HEK293 (cell line): ENCODE data around the gene PCCA.

Experiments
- CTCF ChIA-PET: fragments of 350-600 bp; formaldehyde crosslinking; extraction: SDS; loops from one replicate; lab custom pipeline; 2021; ENCODE audit warnings: antibody characterized with exemption; lab: Yijun Ruan, JAX
- POLR2A ChIA-PET: fragments of 300-600 bp; formaldehyde crosslinking; extraction: SDS; loops from one replicate; lab custom pipeline; 2020; ENCODE audit warnings: antibody characterized with exemption, inconsistent platforms; lab: Yijun Ruan, JAX
- H3K27ac ChIP-seq: fragments of 200-500 bp; sonication (Bioruptor generic); 2 replicates; pipeline ENCODE4 v1.5.1; 2014; ENCODE audit warnings: low read depth, low read length, control low read depth, inconsistent platforms; ENCODE audit errors: extremely low read depth
- H3K36me3 ChIP-seq, 2 experiments: fragments of 200-500 bp in 1 of 2; sonication (Bioruptor generic) in 1 of 2; 1 replicate in 1 of 2; 2 replicates in 1 of 2; pipeline ENCODE4 v1.5.1; 2014 to 2017; ENCODE audit warnings: inconsistent platforms in 2 of 2, low read length in 2 of 2; ENCODE audit not compliant: control insufficient read depth in 2 of 2, insufficient read depth in 1 of 2
- H3K4me1 ChIP-seq: fragments of 200-500 bp; sonication (Bioruptor generic); 2 replicates; pipeline ENCODE4 v1.5.1; 2014; ENCODE audit warnings: mild to moderate bottlenecking, low read length, inconsistent platforms; ENCODE audit not compliant: control insufficient read depth, insufficient read depth
- H3K4me3 ChIP-seq: 2 replicates; pipeline ENCODE4 v1.5.1; 2011; ENCODE audit warnings: low read depth, mild to moderate bottlenecking, control low read depth, low read length, moderate library complexity
- H3K9me3 ChIP-seq: fragments of 200-500 bp; sonication (Bioruptor generic); 2 replicates; pipeline ENCODE4 v1.5.1; 2014; ENCODE audit warnings: low read depth, low read length, inconsistent platforms; ENCODE audit not compliant: control insufficient read depth, insufficient read depth
- FEZF1 ChIP-seq: fragments of 450-650 bp; formaldehyde crosslinking; IDR thresholded peaks from 2 replicates; pipeline ENCODE4 v1.5.1; 2016; ENCODE audit warnings: missing biosample characterization, missing genetic modification characterization
- GLI4 ChIP-seq: fragments of 450-650 bp; formaldehyde crosslinking; IDR thresholded peaks from 2 replicates; pipeline ENCODE4 v1.5.1; 2016; ENCODE audit warnings: missing biosample characterization, missing genetic modification characterization
- MYNN ChIP-seq: fragments of 450-650 bp; formaldehyde crosslinking; IDR thresholded peaks from 2 replicates; pipeline ENCODE4 v1.5.1; 2016; ENCODE audit warnings: missing biosample characterization, missing genetic modification characterization, borderline replicate concordance
- MZF1 ChIP-seq: fragments of 450-650 bp; formaldehyde crosslinking; IDR thresholded peaks from 2 replicates; pipeline ENCODE4 v1.5.1; 2017; ENCODE audit warnings: missing biosample characterization, missing genetic modification characterization, borderline replicate concordance
- PRDM10 ChIP-seq: fragments of 450-650 bp; formaldehyde crosslinking; IDR thresholded peaks from 2 replicates; pipeline ENCODE4 v1.5.1; 2016; ENCODE audit warnings: missing biosample characterization, missing genetic modification characterization
- PRDM6 ChIP-seq: fragments of 450-650 bp; formaldehyde crosslinking; IDR thresholded peaks from 2 replicates; pipeline ENCODE4 v1.5.1; 2017; ENCODE audit warnings: missing biosample characterization, missing genetic modification characterization
- SP2 ChIP-seq: fragments of 450-650 bp; formaldehyde crosslinking; IDR thresholded peaks from 2 replicates; pipeline ENCODE4 v1.5.1; 2016; ENCODE audit warnings: missing biosample characterization, missing genetic modification characterization
- SP7 ChIP-seq: fragments of 450-650 bp; formaldehyde crosslinking; IDR thresholded peaks from 2 replicates; pipeline ENCODE4 v1.5.1; 2016; ENCODE audit warnings: missing biosample characterization, missing genetic modification characterization
- YY2 ChIP-seq: fragments of 450-650 bp; formaldehyde crosslinking; IDR thresholded peaks from 2 replicates; pipeline ENCODE4 v1.5.1; 2016; ENCODE audit warnings: missing biosample characterization, missing genetic modification characterization
- ZBTB6 ChIP-seq: fragments of 450-650 bp; formaldehyde crosslinking; IDR thresholded peaks from 2 replicates; pipeline ENCODE4 v1.5.1; 2017; ENCODE audit warnings: missing biosample characterization, missing genetic modification characterization
- ZNF16 ChIP-seq: fragments of 450-650 bp; formaldehyde crosslinking; IDR thresholded peaks from 2 replicates; pipeline ENCODE4 v1.5.1; 2016; ENCODE audit warnings: low read depth, missing biosample characterization, missing genetic modification characterization
- ZNF175 ChIP-seq: fragments of 450-650 bp; formaldehyde crosslinking; IDR thresholded peaks from 2 replicates; pipeline ENCODE4 v1.5.1; 2016; ENCODE audit warnings: missing biosample characterization, missing genetic modification characterization
- ZNF19 ChIP-seq: fragments of 450-650 bp; formaldehyde crosslinking; IDR thresholded peaks from 2 replicates; pipeline ENCODE4; 2016; ENCODE audit warnings: missing biosample characterization, missing genetic modification characterization, low read depth
- ZNF24 ChIP-seq: fragments of 450-650 bp; formaldehyde crosslinking; IDR thresholded peaks from 2 replicates; pipeline ENCODE4 v1.5.1; 2016; ENCODE audit warnings: missing biosample characterization, missing genetic modification characterization
- ZNF324 ChIP-seq: fragments of 450-650 bp; formaldehyde crosslinking; IDR thresholded peaks from 2 replicates; pipeline ENCODE4 v1.5.1; 2016; ENCODE audit warnings: missing biosample characterization, missing genetic modification characterization
- ZNF660 ChIP-seq: fragments of 450-650 bp; IDR thresholded peaks from 2 replicates; pipeline ENCODE4 v1.5.1; 2018; ENCODE audit warnings: missing biosample characterization, mild to moderate bottlenecking, missing genetic modification characterization
- ZNF707 ChIP-seq: fragments of 450-650 bp; formaldehyde crosslinking; IDR thresholded peaks from 2 replicates; pipeline ENCODE4 v1.5.1; 2016; ENCODE audit warnings: missing biosample characterization, missing genetic modification characterization
- ZNF768 ChIP-seq: fragments of 450-650 bp; formaldehyde crosslinking; IDR thresholded peaks from 2 replicates; pipeline ENCODE4 v1.5.1; 2018; ENCODE audit warnings: missing biosample characterization, mild to moderate bottlenecking, missing genetic modification characterization
- ZNF843 ChIP-seq: fragments of 450-650 bp; formaldehyde crosslinking; IDR thresholded peaks from 2 replicates; pipeline ENCODE4 v1.5.1; 2016; ENCODE audit warnings: missing biosample characterization, missing genetic modification characterization
- ZSCAN30 ChIP-seq: fragments of 450-650 bp; IDR thresholded peaks from 2 replicates; pipeline ENCODE4 v1.5.1; 2018; ENCODE audit warnings: missing biosample characterization, mild to moderate bottlenecking, missing genetic modification characterization, moderate library complexity
- TF ChIP-seq, protein P1 (sequence below): fragments of 450-650 bp; formaldehyde crosslinking; IDR thresholded peaks from 2 replicates; pipeline ENCODE4 v1.5.1; 2016; ENCODE audit warnings: missing biosample characterization, missing genetic modification characterization
- TF ChIP-seq, protein P2 (sequence below): fragments of 450-650 bp; formaldehyde crosslinking; IDR thresholded peaks from 2 replicates; pipeline ENCODE4 v1.5.1; 2016; ENCODE audit warnings: missing biosample characterization, missing genetic modification characterization
- TF ChIP-seq, protein P3 (sequence below): fragments of 450-650 bp; formaldehyde crosslinking; IDR thresholded peaks from 2 replicates; pipeline ENCODE4 v1.5.1; 2016; ENCODE audit warnings: missing biosample characterization, missing genetic modification characterization
- TF ChIP-seq, protein P4 (sequence below): fragments of 450-650 bp; formaldehyde crosslinking; IDR thresholded peaks from 2 replicates; pipeline ENCODE4; 2016; ENCODE audit warnings: missing biosample characterization, missing genetic modification characterization

The PCCA gene

GRCh38 chr13:100493418-100493817, 404.5 kb downstream of the PCCA start (continued):
- TF ChIP-seq ZBTB6 = no peak
- TF ChIP-seq, protein P1, sequence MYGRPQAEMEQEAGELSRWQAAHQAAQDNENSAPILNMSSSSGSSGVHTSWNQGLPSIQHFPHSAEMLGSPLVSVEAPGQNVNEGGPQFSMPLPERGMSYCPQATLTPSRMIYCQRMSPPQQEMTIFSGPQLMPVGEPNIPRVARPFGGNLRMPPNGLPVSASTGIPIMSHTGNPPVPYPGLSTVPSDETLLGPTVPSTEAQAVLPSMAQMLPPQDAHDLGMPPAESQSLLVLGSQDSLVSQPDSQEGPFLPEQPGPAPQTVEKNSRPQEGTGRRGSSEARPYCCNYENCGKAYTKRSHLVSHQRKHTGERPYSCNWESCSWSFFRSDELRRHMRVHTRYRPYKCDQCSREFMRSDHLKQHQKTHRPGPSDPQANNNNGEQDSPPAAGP = no peak

DNA sequence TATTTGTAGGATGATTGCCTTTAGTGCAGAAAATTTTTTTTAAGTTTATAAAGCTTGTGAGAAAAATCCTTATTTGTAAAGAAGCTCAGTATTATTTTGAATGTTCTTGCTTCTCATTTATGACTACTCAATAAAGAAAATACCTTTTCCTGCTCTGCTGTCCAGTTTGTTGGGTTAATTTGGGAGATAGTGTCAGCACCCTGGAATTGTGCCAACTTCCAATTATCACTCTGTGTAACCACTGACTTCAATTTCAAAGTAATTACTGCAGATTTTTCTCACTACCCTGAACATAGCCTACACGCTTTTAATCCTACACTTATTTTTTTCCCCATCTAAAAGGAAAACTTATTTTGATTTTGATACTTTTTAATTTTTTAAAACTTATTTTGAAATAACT, 406.6 kb downstream of the PCCA start:
- Histone ChIP-seq H3K27ac (no peak overlapping the region), H3K36me3 (no peaks in the 10 kb centered on the region), H3K4me1 (peaks cover 6% of the 10 kb centered on the region; the same call in 1 of the 2 replicates), H3K9me3 (no peaks in the 10 kb centered on the region), H3K4me3 (no peak overlapping the region)
- ChIA-PET CTCF (no interaction called here), POLR2A (no interaction called here)
- no peak for TF ChIP-seq ZSCAN30
- TF ChIP-seq ZNF768 (tag by site-specific recombination) = no peak
- no peak for TF ChIP-seq ZNF19 (tag by site-specific recombination)
- TF ChIP-seq PRDM6 = peak; percentile 76
- TF ChIP-seq ZNF843 (tag by site-specific recombination) = no peak
- no peak for TF ChIP-seq ZNF24 (tag by site-specific recombination)
- TF ChIP-seq PRDM10 (tag by site-specific recombination) = no peak
- TF ChIP-seq ZNF175 (tag by site-specific recombination) = no peak
- no peak for TF ChIP-seq MYNN (tag by site-specific recombination)
- no peak for TF ChIP-seq ZNF324
- TF ChIP-seq ZNF707 = no peak
- peak; percentile 62; the same call in 1 of the 2 replicates for TF ChIP-seq FEZF1 (tag by site-specific recombination)
- TF ChIP-seq SP7 (tag by site-specific recombination) = no peak; the same call in 1 of the 2 replicates
- TF ChIP-seq SP2 = no peak
- TF ChIP-seq, protein P2, sequence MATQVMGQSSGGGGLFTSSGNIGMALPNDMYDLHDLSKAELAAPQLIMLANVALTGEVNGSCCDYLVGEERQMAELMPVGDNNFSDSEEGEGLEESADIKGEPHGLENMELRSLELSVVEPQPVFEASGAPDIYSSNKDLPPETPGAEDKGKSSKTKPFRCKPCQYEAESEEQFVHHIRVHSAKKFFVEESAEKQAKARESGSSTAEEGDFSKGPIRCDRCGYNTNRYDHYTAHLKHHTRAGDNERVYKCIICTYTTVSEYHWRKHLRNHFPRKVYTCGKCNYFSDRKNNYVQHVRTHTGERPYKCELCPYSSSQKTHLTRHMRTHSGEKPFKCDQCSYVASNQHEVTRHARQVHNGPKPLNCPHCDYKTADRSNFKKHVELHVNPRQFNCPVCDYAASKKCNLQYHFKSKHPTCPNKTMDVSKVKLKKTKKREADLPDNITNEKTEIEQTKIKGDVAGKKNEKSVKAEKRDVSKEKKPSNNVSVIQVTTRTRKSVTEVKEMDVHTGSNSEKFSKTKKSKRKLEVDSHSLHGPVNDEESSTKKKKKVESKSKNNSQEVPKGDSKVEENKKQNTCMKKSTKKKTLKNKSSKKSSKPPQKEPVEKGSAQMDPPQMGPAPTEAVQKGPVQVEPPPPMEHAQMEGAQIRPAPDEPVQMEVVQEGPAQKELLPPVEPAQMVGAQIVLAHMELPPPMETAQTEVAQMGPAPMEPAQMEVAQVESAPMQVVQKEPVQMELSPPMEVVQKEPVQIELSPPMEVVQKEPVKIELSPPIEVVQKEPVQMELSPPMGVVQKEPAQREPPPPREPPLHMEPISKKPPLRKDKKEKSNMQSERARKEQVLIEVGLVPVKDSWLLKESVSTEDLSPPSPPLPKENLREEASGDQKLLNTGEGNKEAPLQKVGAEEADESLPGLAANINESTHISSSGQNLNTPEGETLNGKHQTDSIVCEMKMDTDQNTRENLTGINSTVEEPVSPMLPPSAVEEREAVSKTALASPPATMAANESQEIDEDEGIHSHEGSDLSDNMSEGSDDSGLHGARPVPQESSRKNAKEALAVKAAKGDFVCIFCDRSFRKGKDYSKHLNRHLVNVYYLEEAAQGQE = no peak
- TF ChIP-seq YY2 (tag by site-specific recombination) = no peak
- TF ChIP-seq, protein P3, sequence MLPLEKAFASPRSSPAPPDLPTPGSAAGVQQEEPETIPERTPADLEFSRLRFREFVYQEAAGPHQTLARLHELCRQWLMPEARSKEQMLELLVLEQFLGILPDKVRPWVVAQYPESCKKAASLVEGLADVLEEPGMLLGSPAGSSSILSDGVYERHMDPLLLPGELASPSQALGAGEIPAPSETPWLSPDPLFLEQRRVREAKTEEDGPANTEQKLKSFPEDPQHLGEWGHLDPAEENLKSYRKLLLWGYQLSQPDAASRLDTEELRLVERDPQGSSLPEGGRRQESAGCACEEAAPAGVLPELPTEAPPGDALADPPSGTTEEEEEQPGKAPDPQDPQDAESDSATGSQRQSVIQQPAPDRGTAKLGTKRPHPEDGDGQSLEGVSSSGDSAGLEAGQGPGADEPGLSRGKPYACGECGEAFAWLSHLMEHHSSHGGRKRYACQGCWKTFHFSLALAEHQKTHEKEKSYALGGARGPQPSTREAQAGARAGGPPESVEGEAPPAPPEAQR (tag by site-specific recombination) = no peak
- 0 out of 2 replicates have a peak, but pooled peaks have one; percentile 20 for TF ChIP-seq ZNF660 (tag by site-specific recombination)
- no peak for TF ChIP-seq ZNF16 (tag by site-specific recombination)
- TF ChIP-seq GLI4 (tag by site-specific recombination) = no peak
- no peak for TF ChIP-seq MZF1
- TF ChIP-seq, protein P4, sequence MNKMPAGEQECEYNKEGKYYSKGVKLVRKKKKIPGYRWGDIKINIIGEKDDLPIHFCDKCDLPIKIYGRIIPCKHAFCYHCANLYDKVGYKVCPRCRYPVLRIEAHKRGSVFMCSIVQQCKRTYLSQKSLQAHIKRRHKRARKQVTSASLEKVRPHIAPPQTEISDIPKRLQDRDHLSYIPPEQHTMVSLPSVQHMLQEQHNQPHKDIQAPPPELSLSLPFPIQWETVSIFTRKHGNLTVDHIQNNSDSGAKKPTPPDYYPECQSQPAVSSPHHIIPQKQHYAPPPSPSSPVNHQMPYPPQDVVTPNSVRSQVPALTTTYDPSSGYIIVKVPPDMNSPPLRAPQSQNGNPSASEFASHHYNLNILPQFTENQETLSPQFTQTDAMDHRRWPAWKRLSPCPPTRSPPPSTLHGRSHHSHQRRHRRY (tag by site-specific recombination) = no peak
